HG03103 (cell line): ENCODE data around the gene LPP.

Experiments used
- ATAC-seq: cut with Tn5 transposase; IDR thresholded peaks from one replicate; pipeline ENCODE4 v1.9.1; 2021; ENCODE audit warnings: low read depth; ENCODE audit not compliant: unreplicated experiment

Gene LPP

GRCh38 chr3:188166441-188166840 is 12.5 kb downstream of the LPP start:
- ATAC-seq, result no peak

DNA sequence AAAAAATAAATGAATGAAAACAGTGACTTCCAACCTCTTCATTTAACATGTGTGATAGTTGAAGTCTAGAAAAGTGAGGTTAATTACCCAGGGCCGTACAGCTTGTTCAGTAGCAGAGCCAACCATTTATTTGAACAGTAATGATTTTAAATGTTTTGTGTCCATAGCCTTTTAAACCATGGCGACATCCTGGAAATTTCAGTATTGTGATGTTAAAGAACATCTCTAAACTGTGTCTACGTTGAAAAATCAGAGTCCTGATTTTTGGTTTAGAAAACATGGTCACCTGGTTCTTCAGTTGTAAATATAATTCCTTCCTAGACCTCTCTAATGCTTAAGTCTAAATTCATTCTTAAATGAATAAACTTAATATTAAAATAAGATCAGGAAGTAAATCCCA is 14.2 kb downstream of the LPP start:
- ATAC-seq, result no peak

DNA sequence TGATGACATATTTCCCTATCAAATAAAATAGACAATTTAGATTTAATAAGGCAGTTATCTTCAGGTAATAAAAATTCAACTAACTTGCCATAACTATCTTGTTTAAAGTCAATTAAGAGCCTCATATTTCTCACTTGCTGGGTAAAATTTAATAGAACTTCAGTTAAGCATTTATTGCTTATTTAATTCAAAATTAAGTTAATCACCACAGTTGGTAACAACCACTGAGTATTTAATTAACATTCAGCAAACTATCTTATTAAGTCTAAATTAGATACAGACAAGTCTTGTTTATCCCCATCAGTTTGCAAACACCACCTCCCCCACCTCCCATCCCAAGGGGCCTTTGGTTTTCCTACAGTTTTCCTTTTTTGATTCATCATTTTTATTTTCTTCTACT is 14.7 kb downstream of the LPP start:
- ATAC-seq, result no peak

DNA sequence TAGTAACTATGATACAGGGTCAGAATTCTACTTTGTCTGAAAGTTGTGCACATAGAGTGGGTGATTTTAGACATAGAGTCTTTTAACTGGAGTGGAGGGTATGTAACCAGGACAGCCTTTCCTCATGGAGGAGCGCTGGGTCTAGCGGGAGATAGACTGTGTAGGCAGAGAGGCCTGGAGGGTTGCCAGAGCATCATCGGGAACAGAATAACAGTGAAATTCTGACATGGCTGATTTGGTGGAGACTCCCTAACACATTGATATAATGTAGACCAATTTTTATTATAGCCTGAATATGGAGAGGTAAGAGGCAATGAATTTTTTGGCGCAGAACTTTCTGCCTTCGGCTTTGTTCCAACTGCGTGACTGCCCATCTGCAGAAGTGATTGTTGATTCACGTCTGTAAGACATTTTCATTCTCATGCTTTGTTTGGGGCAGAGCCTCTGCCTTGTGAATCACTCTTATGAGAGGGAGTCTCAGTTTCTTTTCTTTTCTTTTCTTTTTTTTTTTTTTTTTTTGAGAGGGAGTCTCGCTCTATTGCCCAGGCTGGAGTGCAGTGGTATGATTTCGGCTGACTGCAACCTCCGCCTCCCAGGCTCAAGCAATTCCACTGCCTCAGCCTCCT is 16.0 kb downstream of the LPP start:
- no peak for ATAC-seq

DNA sequence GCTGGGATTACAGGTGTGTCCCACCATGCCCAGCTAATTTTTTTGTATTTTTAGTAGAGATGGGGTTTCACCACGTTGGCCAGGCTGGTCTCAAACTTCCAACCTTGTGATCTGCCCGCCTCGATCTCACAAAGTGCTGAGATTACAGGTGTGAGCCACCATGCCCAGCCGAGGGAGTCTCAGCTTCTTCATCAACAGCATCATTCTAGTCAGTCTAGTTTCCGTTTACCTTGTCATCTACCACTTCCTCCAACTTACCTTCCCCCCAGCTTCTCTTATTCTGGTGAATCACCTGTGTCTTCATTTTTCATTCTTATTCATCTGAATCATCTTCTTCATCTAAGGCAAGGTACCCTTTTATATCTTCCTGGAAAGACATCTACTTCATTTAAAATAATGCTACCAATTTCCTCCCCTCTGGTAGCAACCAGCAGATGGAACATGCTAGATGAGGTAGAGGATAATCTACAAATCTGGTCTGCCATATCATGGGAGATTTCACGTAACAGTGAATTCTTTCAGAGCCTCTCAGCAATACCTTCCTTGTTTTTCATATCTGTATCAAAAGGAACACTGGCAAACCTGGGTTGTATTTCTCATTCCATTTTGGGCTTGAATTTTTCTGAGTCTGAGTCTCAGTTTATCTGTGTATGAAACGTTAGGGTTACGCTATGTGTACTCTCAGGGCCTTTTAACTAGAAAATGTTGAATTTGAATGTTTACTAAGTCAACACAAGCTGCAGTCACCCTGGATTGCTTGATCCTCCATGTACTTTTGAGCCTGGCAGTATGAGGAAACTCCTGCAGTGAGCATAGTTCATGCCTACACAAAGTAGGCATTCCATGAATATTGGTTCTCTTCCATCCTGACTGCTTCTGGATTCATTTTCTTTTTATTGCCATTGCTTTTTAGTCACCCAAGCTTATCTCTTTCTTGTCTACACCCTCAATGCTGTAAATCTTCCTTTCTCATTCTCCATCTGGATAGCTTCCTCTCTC is 16.8 kb downstream of the LPP start:
- no peak for ATAC-seq

- no peak for ATAC-seq
These were observed 17.9 kb downstream of the LPP start for GRCh38 chr3:188171682-188172467.

DNA sequence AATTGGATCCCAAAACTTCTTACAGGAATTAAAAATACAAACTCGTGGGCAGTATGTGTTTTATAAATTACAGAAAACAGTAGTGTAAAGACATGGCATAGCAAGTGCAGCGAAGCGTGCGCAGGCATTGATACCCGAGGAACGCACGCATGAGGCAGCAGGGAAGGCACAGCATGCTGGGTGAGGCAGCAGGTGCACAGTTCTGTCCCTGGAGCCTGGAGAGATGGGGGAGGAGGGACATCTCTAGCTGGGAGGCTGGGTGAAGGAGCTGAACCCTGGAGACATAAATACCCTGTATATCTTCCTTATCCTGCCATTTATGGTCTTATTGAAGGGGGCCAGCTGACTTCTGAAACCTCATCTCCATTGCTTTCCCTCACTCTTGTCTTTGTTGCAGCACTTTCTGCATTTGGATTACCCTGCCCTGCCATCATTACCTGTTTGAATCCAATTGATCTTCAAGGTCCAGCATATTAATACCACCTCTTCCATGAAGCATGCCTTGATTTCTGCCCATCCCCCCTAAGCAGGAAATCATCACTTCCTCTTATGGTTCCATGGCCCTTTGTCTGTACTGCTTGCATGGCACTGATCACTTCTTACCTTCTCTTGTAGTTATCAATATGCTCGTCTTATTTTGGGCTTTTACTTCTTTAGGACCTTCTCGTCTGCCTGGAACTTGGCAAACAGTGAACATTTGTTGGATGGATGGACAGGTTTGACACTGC is 20.5 kb downstream of the LPP start:
- ATAC-seq, result no peak

GRCh38 chr3:188176476-188176875 is 22.5 kb downstream of the LPP start:
- ATAC-seq, result no peak

GRCh38 chr3:188176884-188177283 is 22.9 kb downstream of the LPP start:
- ATAC-seq, result no peak

DNA sequence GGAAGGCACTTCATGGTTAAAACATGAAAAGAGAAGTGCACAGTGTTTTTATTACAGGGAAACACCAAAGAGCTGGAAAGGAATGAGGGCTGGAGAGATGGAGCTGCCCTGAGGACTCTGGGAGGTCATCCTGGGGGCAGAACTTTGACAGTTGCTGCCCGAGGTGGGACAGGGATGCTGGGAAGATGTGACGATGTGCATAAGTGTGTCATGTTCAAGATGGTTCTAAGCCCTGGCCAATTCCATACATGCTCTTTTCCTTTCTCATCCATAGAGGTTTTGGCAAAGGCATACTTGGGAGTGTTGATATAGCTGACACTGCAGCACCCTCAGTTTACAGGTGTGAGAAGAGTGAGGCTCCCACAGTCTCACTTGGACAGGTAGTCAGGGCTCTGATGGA is 23.8 kb downstream of the LPP start:
- no peak for ATAC-seq

DNA sequence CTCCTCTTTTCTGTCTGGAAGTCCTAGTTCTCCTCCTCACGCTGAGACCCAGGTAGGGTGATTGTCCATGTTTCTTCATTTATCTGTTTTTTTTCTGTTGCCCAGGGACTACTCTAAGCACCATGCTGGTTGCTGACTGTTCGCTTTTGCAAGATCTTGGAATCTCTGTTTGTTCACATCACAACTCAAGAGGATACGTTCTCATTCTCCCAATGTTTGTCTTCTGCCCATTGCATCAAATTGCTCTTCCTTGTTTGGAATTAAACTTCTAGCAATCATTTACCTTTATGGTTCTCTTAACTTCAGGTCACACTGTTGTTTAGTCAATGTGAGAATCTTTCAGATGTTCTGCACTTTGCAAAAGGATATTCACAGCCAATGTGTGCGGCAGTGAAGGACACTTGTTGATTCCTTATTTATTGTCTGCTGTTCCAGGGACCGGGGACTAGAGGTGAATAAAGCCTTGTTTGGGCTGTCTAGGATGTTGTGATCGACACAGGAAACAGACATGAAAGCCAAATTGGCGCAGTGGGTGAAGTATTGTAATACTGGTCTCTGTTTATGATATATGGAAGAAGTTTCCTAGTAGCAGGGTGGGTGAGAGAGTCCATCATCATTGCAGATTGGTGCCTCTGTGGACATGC is 24.5 kb downstream of the LPP start:
- no peak for ATAC-seq

- ATAC-seq, result no peak
These were observed 25.3 kb downstream of the LPP start for GRCh38 chr3:188179006-188179966.

- ATAC-seq, result no peak
These were observed 26.2 kb downstream of the LPP start for GRCh38 chr3:188180114-188180513.

- ATAC-seq, result no peak
These were observed 29.5 kb downstream of the LPP start for GRCh38 chr3:188183452-188183851.

GRCh38 chr3:188184160-188184559 is 30.2 kb downstream of the LPP start:
- no peak for ATAC-seq

DNA sequence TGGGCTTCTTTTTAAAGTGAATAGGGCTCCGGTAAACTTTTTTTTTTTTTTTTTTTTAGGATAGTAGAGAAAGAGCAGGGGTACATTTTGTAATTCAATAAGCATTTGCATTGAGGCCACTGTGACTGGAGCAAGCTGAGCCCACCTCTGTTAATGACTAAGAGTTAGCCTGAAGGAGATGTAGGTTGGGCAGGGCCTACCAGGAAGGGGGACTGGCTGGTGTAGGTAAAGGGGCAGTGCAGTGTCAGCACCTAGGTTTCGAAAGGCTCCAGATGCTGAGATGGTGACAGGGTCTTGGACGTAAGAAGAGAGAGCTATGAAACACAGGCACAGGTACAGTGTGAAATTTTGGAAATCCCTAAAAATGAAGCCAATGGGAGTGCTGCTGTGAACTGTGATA is 30.7 kb downstream of the LPP start:
- ATAC-seq, result no peak

- ATAC-seq, result no peak
These were observed 31.8 kb downstream of the LPP start for GRCh38 chr3:188185717-188186251.

- ATAC-seq, result no peak
These were observed 33.1 kb downstream of the LPP start for GRCh38 chr3:188187053-188187452.

DNA sequence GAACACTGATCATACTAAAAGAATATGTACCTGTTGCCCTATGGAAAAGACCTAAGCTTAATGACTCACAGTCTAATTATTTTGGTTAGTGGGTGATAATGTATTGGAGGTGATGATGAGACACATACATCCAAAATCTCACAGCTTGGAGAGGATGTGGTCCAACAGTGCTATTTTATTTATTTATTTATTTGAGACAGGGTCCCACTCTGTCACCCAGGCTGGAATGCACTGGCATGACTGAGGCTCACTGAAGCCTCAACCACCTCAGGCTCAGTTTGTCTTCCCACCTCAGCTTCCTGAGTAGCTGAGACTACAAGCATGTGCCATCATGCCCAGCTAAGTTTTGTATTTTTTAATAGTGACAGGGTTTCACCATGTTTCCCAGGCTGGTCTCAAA is 35.0 kb downstream of the LPP start:
- no peak for ATAC-seq
